PC-9 (cell line): ENCODE measurements around the gene NR1H3. TPM values are rescaled to one million over a fixed set of nuclear protein-coding genes. Genes with fewer than 3 reads are reported as not detected.

ENCODE experiments used
- BruUV-seq: library from RNA; stranded (reverse); fragments of 400-500 nt; replicated peaks from 2 replicates; lab custom pipeline; 2021; lab: Mats Ljungman, UMichigan
- CTCF ChIA-PET: fragments of 300-600 bp; sonication (Branson Sonifier 250); formaldehyde crosslinking; loops from one replicate; lab custom pipeline; 2022; ENCODE audit warnings: antibody characterized with exemption; lab: Charles Lee
- POLR2A ChIA-PET: fragments of 300-600 bp; sonication (Branson Sonifier 250); formaldehyde crosslinking; loops from one replicate; lab custom pipeline; 2022; ENCODE audit warnings: antibody characterized with exemption; ENCODE audit not compliant: unreplicated experiment; lab: Charles Lee
- DNase-seq, 2 experiments: peaks; one replicate each; pipeline versions ENCODE4 v3.0.0 to v3.0.0-alpha.2; 2015 to 2022; ENCODE audit warnings: mixed read lengths in 1 of 2
- H2AFZ ChIP-seq: fragments of 200-600 bp; sonication (generic); 2 replicates; pipeline ENCODE4 v1.8.1; 2017; ENCODE audit warnings: antibody characterized with exemption
- H3F3A ChIP-seq: fragments of 200-600 bp; sonication (generic); 2 replicates; pipeline ENCODE4 v1.8.1; 2017; ENCODE audit warnings: antibody characterized with exemption, mild to moderate bottlenecking, low read depth; ENCODE audit not compliant: insufficient read depth
- H3K27ac ChIP-seq: fragments of 200-600 bp; sonication (generic); 2 replicates; pipeline ENCODE4 v1.6.1; 2016; ENCODE audit warnings: mixed run types
- H3K27me3 ChIP-seq: fragments of 200-600 bp; sonication (generic); 2 replicates; pipeline ENCODE4 v1.6.1; 2016; ENCODE audit warnings: low read depth, mixed run types; ENCODE audit not compliant: insufficient read depth
- H3K36me3 ChIP-seq: fragments of 200-600 bp; sonication (generic); 2 replicates; pipeline ENCODE4 v1.6.1; 2016; ENCODE audit warnings: low read depth, mixed run types
- H3K4me1 ChIP-seq: fragments of 200-600 bp; sonication (generic); replicated peaks from 2 replicates; pipeline ENCODE4 v1.6.1; 2016; ENCODE audit warnings: mixed run types; ENCODE audit not compliant: insufficient read depth
- H3K4me2 ChIP-seq: fragments of 200-600 bp; sonication (generic); 2 replicates; pipeline ENCODE4 v1.6.1; 2017; ENCODE audit warnings: mixed run types
- H3K4me3 ChIP-seq: fragments of 200-600 bp; sonication (generic); 2 replicates; pipeline ENCODE4 v1.6.1; 2016; ENCODE audit warnings: mixed run types
- H3K79me2 ChIP-seq: fragments of 200-600 bp; sonication (generic); 2 replicates; pipeline ENCODE4 v1.6.1; 2017; ENCODE audit warnings: low read depth, mixed run types
- H3K9me2 ChIP-seq: fragments of 200-600 bp; sonication (generic); 2 replicates; pipeline ENCODE4 v1.8.1; 2017; ENCODE audit warnings: mild to moderate bottlenecking; ENCODE audit not compliant: insufficient read depth
- H3K9me3 ChIP-seq: fragments of 200-600 bp; sonication (generic); 2 replicates; pipeline ENCODE4 v1.8.1; 2016; ENCODE audit warnings: low read depth; ENCODE audit not compliant: insufficient read depth
- H4K20me1 ChIP-seq: fragments of 200-600 bp; sonication (generic); 2 replicates; pipeline ENCODE4 v1.8.1; 2017; ENCODE audit not compliant: insufficient read depth
- EZH2 ChIP-seq: fragments of 200-600 bp; sonication (generic); IDR thresholded peaks from 2 replicates; pipeline ENCODE4 v1.8.0; 2017; ENCODE audit warnings: antibody characterized with exemption, low read depth
- intact Hi-C: fragments of 100-400 bp; cut with micrococcal nuclease; formaldehyde crosslinking; loops from one replicate; pipeline ENCODE4 v1.10.0; 2022; ENCODE audit not compliant: unreplicated experiment
- total RNA-seq: library from RNA; stranded (reverse); gene quantifications from 2 replicates; pipeline ENCODE4 v1.2.3, GENCODE V29; 2021
- TF ChIP-seq, protein P1 (sequence below): fragments of 200-600 bp; sonication (generic); conservative IDR thresholded peaks from 2 replicates; pipeline ENCODE4 v1.6.1; 2017; ENCODE audit warnings: mixed run types, antibody characterized with exemption, mild to moderate bottlenecking, moderate library complexity

The NR1H3 gene
- total RNA-seq, 1 experiment from 2014 or later, result 90.4 TPM

DNA sequence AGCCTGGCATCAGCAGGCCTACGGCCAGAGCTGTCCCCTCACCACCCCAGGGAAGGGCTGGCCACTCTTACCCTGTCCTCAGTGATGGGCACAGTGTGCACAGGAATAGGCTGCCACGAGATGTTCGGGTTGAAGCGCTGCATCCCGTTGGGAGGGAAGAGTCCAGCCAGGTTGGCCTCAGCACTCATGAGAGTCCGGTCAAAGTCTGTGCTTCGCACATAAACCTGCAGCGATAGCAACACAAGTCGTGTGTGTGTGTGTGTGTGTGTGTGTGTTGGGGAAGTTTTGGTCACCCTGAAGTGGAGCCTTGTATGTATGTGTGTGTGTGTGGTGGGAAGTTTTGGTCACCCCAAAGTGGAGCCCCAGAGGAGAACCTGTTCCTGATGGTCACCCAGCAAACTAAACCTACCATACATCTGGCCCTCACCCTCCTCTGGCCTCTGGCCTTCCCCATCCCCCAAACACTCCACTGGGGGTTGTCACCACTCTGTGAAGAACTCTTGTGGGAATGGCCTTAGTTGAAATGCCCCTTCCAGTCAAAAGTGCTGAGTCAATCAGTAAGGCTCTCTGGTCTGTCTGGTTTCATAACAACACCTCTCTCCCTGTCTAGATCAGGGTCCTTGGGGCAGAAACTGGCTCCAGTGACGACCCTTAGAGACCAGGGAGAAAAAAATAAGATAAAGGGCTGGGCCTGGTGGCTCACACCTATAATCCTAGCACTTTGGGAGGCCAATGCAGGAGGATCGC is 12.0 kb upstream of the NR1H3 start:
- H3K9me2 ChIP-seq, result no peaks in the 10 kb centered on the region
- peaks cover 31% of the 10 kb centered on the region for H3F3A ChIP-seq
- 0 out of 2 replicates have a peak, but pooled peaks cover 4% of the 10 kb centered on the region for H4K20me1 ChIP-seq
- intact Hi-C loops, result no loop called here
- H3K9me3 ChIP-seq, result no peaks in the 10 kb centered on the region
- DNase-seq, result no peak
- no TSS peak for BruUV-seq
- ChIA-PET POLR2A (interaction anchor here (0.7 kb wide), 1 partner anchor 298 kb away, joined by 3 read pairs; no protein-coding TSS in a partner anchor), CTCF (no interaction called here)
- no peak overlapping the region for H3K4me3 ChIP-seq
- H3K36me3 ChIP-seq, result no peaks in the 10 kb centered on the region
- no peaks in the 10 kb centered on the region for H3K27me3 ChIP-seq
- H3K4me2 ChIP-seq, result no peak overlapping the region
- H2AFZ ChIP-seq, result no peak overlapping the region
- H3K79me2 ChIP-seq, result peaks cover 32% of the 10 kb centered on the region
- peaks cover 51% of the 10 kb centered on the region for H3K4me1 ChIP-seq
- TF ChIP-seq EZH2, result no peak
- TF ChIP-seq, protein P1, sequence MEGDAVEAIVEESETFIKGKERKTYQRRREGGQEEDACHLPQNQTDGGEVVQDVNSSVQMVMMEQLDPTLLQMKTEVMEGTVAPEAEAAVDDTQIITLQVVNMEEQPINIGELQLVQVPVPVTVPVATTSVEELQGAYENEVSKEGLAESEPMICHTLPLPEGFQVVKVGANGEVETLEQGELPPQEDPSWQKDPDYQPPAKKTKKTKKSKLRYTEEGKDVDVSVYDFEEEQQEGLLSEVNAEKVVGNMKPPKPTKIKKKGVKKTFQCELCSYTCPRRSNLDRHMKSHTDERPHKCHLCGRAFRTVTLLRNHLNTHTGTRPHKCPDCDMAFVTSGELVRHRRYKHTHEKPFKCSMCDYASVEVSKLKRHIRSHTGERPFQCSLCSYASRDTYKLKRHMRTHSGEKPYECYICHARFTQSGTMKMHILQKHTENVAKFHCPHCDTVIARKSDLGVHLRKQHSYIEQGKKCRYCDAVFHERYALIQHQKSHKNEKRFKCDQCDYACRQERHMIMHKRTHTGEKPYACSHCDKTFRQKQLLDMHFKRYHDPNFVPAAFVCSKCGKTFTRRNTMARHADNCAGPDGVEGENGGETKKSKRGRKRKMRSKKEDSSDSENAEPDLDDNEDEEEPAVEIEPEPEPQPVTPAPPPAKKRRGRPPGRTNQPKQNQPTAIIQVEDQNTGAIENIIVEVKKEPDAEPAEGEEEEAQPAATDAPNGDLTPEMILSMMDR, result no peak
- no peak overlapping the region for H3K27ac ChIP-seq

DNA sequence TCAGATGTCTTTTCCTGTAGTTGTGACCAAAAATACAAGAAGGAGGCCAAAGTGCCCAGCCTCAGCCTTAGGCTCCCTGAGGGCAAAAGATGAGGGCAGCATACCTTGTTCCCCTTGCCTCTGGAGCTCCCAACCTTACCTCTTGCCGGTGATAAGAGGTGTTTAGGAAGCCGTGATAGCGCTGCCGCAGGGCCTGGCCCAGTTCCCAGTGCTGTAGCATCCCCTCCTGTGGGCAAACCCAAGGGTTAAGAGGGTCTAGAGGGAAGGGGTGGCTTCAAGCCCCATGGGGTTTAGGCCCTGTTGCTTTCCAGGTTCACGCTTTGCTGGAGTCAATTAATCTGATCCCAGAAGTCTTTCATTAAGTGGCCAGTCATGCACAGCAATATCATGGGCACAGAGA is 10.3 kb upstream of the NR1H3 start:
- CTCF ChIA-PET, result interaction anchor here (1.3 kb wide), 1 partner anchor 10 kb away, joined by 3 read pairs; the partner anchor contains the start of gene NR1H3

DNA sequence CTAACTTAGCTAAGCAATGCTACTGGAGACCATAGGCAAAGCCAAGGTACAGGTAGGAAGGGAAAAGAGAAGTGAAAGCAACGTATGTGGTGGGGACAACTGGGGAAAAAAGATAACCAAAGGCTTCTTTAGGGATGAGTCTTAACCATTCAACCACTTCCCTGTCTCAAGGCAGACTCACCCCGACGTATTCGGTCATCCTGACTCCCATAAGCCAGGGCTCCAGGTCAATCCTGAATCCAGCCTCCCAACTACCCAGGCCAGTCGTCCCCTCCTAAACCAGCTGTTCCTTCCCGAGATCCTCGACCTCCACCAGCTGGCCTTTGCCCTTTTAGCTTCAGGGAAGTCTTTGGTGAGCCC is 9.5 kb upstream of the NR1H3 start:
- peak overlapping the region; percentile 74 for H3K4me3 ChIP-seq
- 0 out of 2 replicates have a peak overlapping the region, but pooled peaks have one; percentile 33 for H3K27ac ChIP-seq
- H3K79me2 ChIP-seq, result peaks cover 39% of the 10 kb centered on the region
- peak overlapping the region; percentile 99 for H3K4me2 ChIP-seq
- no peaks in the 10 kb centered on the region for H4K20me1 ChIP-seq
- POLR2A ChIA-PET, result interaction anchor here (1.0 to 1.4 kb wide), 4 partner anchors 9 to 54 kb away, joined by 5 to 15 read pairs (median 8); partner anchors contain the start of gene NR1H3
- DNase-seq, result no peak
- H3K9me2 ChIP-seq, result no peaks in the 10 kb centered on the region
- CTCF ChIA-PET, result interaction anchor here (0.8 to 1.6 kb wide), 6 partner anchors 9 to 107 kb away, joined by 3 to 7 read pairs (median 4); partner anchors contain the start of gene NR1H3
- no peaks in the 10 kb centered on the region for H3K27me3 ChIP-seq
- BruUV-seq, result TSS peak; percentile 62
- H3K36me3 ChIP-seq, result no peaks in the 10 kb centered on the region
- H3F3A ChIP-seq, result peaks cover 10% of the 10 kb centered on the region
- H3K9me3 ChIP-seq, result no peaks in the 10 kb centered on the region
- intact Hi-C loops, result loop anchor here (1.0 to 2.0 kb wide), 2 partner anchors 63 to 71 kb away; partner anchors contain the start of gene ARFGAP2
- peaks cover 33% of the 10 kb centered on the region for H3K4me1 ChIP-seq
- TF ChIP-seq, protein P1, result no peak
- peak overlapping the region; percentile 99 for H2AFZ ChIP-seq

More for the DNA sequence above, 10.3 kb upstream of the NR1H3 start:
- Histone ChIP-seq H3K36me3 (no peaks in the 10 kb centered on the region), H3K4me1 (peaks cover 40% of the 10 kb centered on the region), H2AFZ (no peak overlapping the region; the same call in 1 of the 2 replicates), H3K9me2 (no peaks in the 10 kb centered on the region), H3K9me3 (no peaks in the 10 kb centered on the region), H3K27ac (no peak overlapping the region), H4K20me1 (no peaks in the 10 kb centered on the region), H3K4me2 (peak overlapping the region; percentile 99), H3K79me2 (peaks cover 38% of the 10 kb centered on the region), H3K27me3 (no peaks in the 10 kb centered on the region), H3K4me3 (peak overlapping the region; percentile 74; the same call in 1 of the 2 replicates), H3F3A (peaks cover 14% of the 10 kb centered on the region)
- intact Hi-C loops, result no loop called here
- TF ChIP-seq, protein P1, result no peak
- no peak for TF ChIP-seq EZH2
- no peak for DNase-seq
- POLR2A ChIA-PET, result no interaction called here
- no TSS peak for BruUV-seq
